GM23338 (cell line): Measurements from ENCODE around the gene OR52J3. TPM values are rescaled to one million over a fixed set of nuclear protein-coding genes. Genes with fewer than 3 reads are reported as not detected.

Experiments used
- ATAC-seq: fragments of 200-7000 bp; cut with Tn5 transposase; 3 replicates; pipeline ENCODE4 v1.9.1; 2020
- DNase-seq: peaks from one replicate; pipeline ENCODE4 v3.0.0-alpha.2; 2015; ENCODE audit warnings: low spot score
- H2AFZ ChIP-seq: fragments of 200-600 bp; sonication (generic); 2 replicates; pipeline ENCODE4 v1.8.0; 2016; ENCODE audit warnings: antibody characterized with exemption, mild to moderate bottlenecking, moderate library complexity
- H3F3A ChIP-seq: fragments of 200-600 bp; sonication (generic); replicated peaks from 2 replicates; pipeline ENCODE4 v1.8.0; 2017; ENCODE audit warnings: antibody characterized with exemption, mixed run types, low read depth
- H3K27ac ChIP-seq: fragments of 200-600 bp; sonication (generic); 2 replicates; pipeline ENCODE4 v1.6.1; 2016; ENCODE audit warnings: low read depth
- H3K27me3 ChIP-seq: fragments of 200-600 bp; sonication (generic); 2 replicates; pipeline ENCODE4 v1.8.0; 2016; ENCODE audit warnings: mild to moderate bottlenecking, mixed run types, moderate library complexity; ENCODE audit not compliant: insufficient read depth
- H3K36me3 ChIP-seq: fragments of 200-600 bp; sonication (generic); 2 replicates; pipeline ENCODE4 v1.8.0; 2016; ENCODE audit warnings: mild to moderate bottlenecking; ENCODE audit not compliant: insufficient read depth
- H3K4me1 ChIP-seq: fragments of 200-600 bp; sonication (generic); 2 replicates; pipeline ENCODE4 v1.8.0; 2016; ENCODE audit warnings: mild to moderate bottlenecking, moderate library complexity; ENCODE audit not compliant: insufficient read depth
- H3K4me2 ChIP-seq: fragments of 200-600 bp; sonication (generic); 2 replicates; pipeline ENCODE4 v1.7.1; 2017; ENCODE audit warnings: mixed run types
- H3K4me3 ChIP-seq: fragments of 200-600 bp; sonication (generic); 2 replicates; pipeline ENCODE4 v1.6.1; 2016; ENCODE audit warnings: mixed run types
- H3K79me2 ChIP-seq: fragments of 200-600 bp; sonication (generic); replicated peaks from 2 replicates; pipeline ENCODE4 v1.8.0; 2017; ENCODE audit warnings: mild to moderate bottlenecking; ENCODE audit not compliant: insufficient read depth
- H3K9me2 ChIP-seq: fragments of 200-600 bp; sonication (generic); 2 replicates; pipeline ENCODE4 v1.8.0; 2017; ENCODE audit not compliant: insufficient read depth
- H4K20me1 ChIP-seq: fragments of 200-600 bp; sonication (generic); replicated peaks from 2 replicates; pipeline ENCODE4 v1.8.0; 2017; ENCODE audit warnings: mild to moderate bottlenecking; ENCODE audit not compliant: insufficient read depth
- H3K27ac Mint-ChIP-seq: 2 replicates; pipeline ENCODE4 v1.8.0; 2020; ENCODE audit warnings: inconsistent platforms, mild to moderate bottlenecking, moderate library complexity, mixed read lengths
- H3K27me3 Mint-ChIP-seq: 3 replicates; pipeline ENCODE4 v1.8.0; 2022; ENCODE audit warnings: low read depth, mild to moderate bottlenecking, moderate library complexity, mixed read lengths, inconsistent platforms; ENCODE audit not compliant: insufficient read depth, poor library complexity
- H3K36me3 Mint-ChIP-seq: 3 replicates; pipeline ENCODE4 v1.8.0; 2021; ENCODE audit warnings: low read depth, mild to moderate bottlenecking, inconsistent platforms, moderate library complexity, mixed read lengths
- H3K4me1 Mint-ChIP-seq: 3 replicates; pipeline ENCODE4 v1.8.0; 2020; ENCODE audit warnings: mild to moderate bottlenecking, inconsistent platforms, mixed read lengths
- H3K4me3 Mint-ChIP-seq: 3 replicates; pipeline ENCODE4 v1.8.0; 2021; ENCODE audit warnings: moderate library complexity, mild to moderate bottlenecking, inconsistent platforms, mixed read lengths
- H3K9me3 Mint-ChIP-seq: 3 replicates; pipeline ENCODE4 v1.8.0; 2020; ENCODE audit warnings: moderate library complexity, mild to moderate bottlenecking, inconsistent platforms, mixed read lengths
- CREB1 ChIP-seq: fragments of 250-450 bp; sonication (Bioruptor Pico); IDR thresholded peaks from 2 replicates; pipeline ENCODE4 v1.5.0; 2020; ENCODE audit warnings: low read depth, mild to moderate bottlenecking, moderate library complexity
- CTCF ChIP-seq, 2 experiments: fragments of 200-600 bp in 1 of 2; sonication (generic) in 1 of 2; conservative IDR thresholded peaks; 2 replicates each; pipeline versions ENCODE4 v1.5.1 to v1.6.1; 2016 to 2017; ENCODE audit warnings: antibody characterized with exemption in 2 of 2, low read depth in 2 of 2, mild to moderate bottlenecking in 2 of 2, moderate library complexity in 1 of 2
- ETS1 ChIP-seq: IDR thresholded peaks from 2 replicates; pipeline ENCODE4 v1.6.1; 2016; ENCODE audit warnings: antibody characterized with exemption
- EZH2phosphoT487 ChIP-seq: fragments of 200-600 bp; sonication (generic); IDR thresholded peaks from one replicate; pipeline ENCODE4 v1.8.1; 2018; ENCODE audit warnings: antibody characterized with exemption; ENCODE audit not compliant: unreplicated experiment
- JUNB ChIP-seq: IDR thresholded peaks from one replicate; pipeline ENCODE4 v1.6.1; 2016; ENCODE audit warnings: antibody characterized with exemption; ENCODE audit not compliant: unreplicated experiment
- NANOG ChIP-seq: IDR thresholded peaks from 2 replicates; pipeline ENCODE4 v1.6.1; 2016; ENCODE audit warnings: antibody characterized with exemption, borderline replicate concordance
- POLR2AphosphoS5 ChIP-seq: IDR thresholded peaks from 2 replicates; pipeline ENCODE4 v1.6.1; 2016; ENCODE audit warnings: antibody characterized with exemption, low read depth
- ZNF114 ChIP-seq: fragments of 250-450 bp; sonication (Bioruptor Pico); IDR thresholded peaks from 2 replicates; pipeline ENCODE4 v1.5.0; 2020; ENCODE audit warnings: mild to moderate bottlenecking, moderate library complexity
- ZNF331 ChIP-seq: fragments of 250-450 bp; sonication (Bioruptor Pico); IDR thresholded peaks from 2 replicates; pipeline ENCODE4 v1.5.0; 2020; ENCODE audit warnings: low read depth, mild to moderate bottlenecking, moderate library complexity
- polyA plus RNA-seq: library from polyadenylated mRNA; unstranded; fragments of >200 nt; fragmentation: Nextera tagmentation; extraction: Ambion mirVana; gene quantifications from 2 replicates; pipeline ENCODE4 v1.2.1, GENCODE V29; 2016
- total RNA-seq: library from RNA; depleted of rRNA; stranded (reverse); fragments of >200 nt; shearing (Covaris generic); gene quantifications from 2 replicates; pipeline ENCODE4 v1.2.3, GENCODE V29; 2014

OR52J3 gene
- total and polyA plus RNA-seq, 2 experiments from 2014 or later = not detected

GRCh38 chr11:5088556-5088955 is 42.2 kb downstream of the OR52J3 start:
- H3K4me1 Mint-ChIP-seq = 0 out of 3 replicates have a peak, but pooled peaks cover 2% of the 10 kb centered on the region
- Histone ChIP-seq H4K20me1 (no peaks in the 10 kb centered on the region), H2AFZ (no peak overlapping the region), H3K27ac (no peak overlapping the region), H3K4me3 (no peak overlapping the region), H3K27me3 (no peaks in the 10 kb centered on the region), H3K9me2 (0 out of 2 replicates have a peak, but pooled peaks cover 3% of the 10 kb centered on the region), H3F3A (no peaks in the 10 kb centered on the region), H3K4me2 (no peak overlapping the region), H3K79me2 (no peaks in the 10 kb centered on the region), H3K4me1 (no peaks in the 10 kb centered on the region), H3K36me3 (no peaks in the 10 kb centered on the region)
- no peaks in the 10 kb centered on the region for H3K27me3 Mint-ChIP-seq
- ATAC-seq (no peak), DNase-seq (no peak)
- no peak overlapping the region for H3K27ac Mint-ChIP-seq
- no peak overlapping the region for H3K4me3 Mint-ChIP-seq
- no peak for TF ChIP-seq ETS1
- no peak for TF ChIP-seq NANOG
- TF ChIP-seq POLR2AphosphoS5 = no peak
- no peak for TF ChIP-seq JUNB
- TF ChIP-seq ZNF331 = no peak
- TF ChIP-seq ZNF114 = no peak
- TF ChIP-seq CREB1 = no peak
- no peak for TF ChIP-seq EZH2phosphoT487
- TF ChIP-seq CTCF (conservative IDR thresholded peaks at IDR 0.05; ENCODE audit: low read depth in 2 of 2) = no peak
- no peaks in the 10 kb centered on the region for H3K36me3 Mint-ChIP-seq
- H3K9me3 Mint-ChIP-seq = no peaks in the 10 kb centered on the region

GRCh38 chr11:5090668-5091067 is 44.3 kb downstream of the OR52J3 start:
- H3K4me3 Mint-ChIP-seq = no peak overlapping the region
- H3K27ac ChIP-seq = no peak overlapping the region
- no peaks in the 10 kb centered on the region for H3K4me1 ChIP-seq
- ATAC-seq = no peak
- H3F3A ChIP-seq = no peaks in the 10 kb centered on the region
- H3K27me3 Mint-ChIP-seq = no peaks in the 10 kb centered on the region
- H3K27me3 ChIP-seq = no peaks in the 10 kb centered on the region
- no peak overlapping the region for H3K4me3 ChIP-seq
- no peak for DNase-seq
- H3K36me3 Mint-ChIP-seq = no peaks in the 10 kb centered on the region
- no peak for TF ChIP-seq CTCF (conservative IDR thresholded peaks at IDR 0.05; ENCODE audit: low read depth in 2 of 2)
- no peak for TF ChIP-seq ZNF114
- no peak for TF ChIP-seq POLR2AphosphoS5
- TF ChIP-seq ETS1 = no peak
- TF ChIP-seq JUNB = no peak
- no peak overlapping the region for H3K4me2 ChIP-seq
- no peaks in the 10 kb centered on the region for H3K36me3 ChIP-seq
- no peaks in the 10 kb centered on the region for H3K79me2 ChIP-seq
- H4K20me1 ChIP-seq = no peaks in the 10 kb centered on the region
- H3K27ac Mint-ChIP-seq = no peak overlapping the region
- no peaks in the 10 kb centered on the region for H3K9me2 ChIP-seq
- no peak overlapping the region for H2AFZ ChIP-seq
- 0 out of 3 replicates have a peak, but pooled peaks cover 2% of the 10 kb centered on the region for H3K4me1 Mint-ChIP-seq
- H3K9me3 Mint-ChIP-seq = no peaks in the 10 kb centered on the region
